OCI-LY3 (cell line): ENCODE data around the gene PGAP6.
"Not testable (repeated sequence)": the region's sequence is repeated elsewhere in the genome, so short reads cannot be mapped to it uniquely, and the experiment has no call there.

Source experiments
- H2AFZ ChIP-seq: fragments of 200-600, 300-600 bp; shearing (Covaris generic); 2 replicates; pipeline ENCODE4 v1.6.0; 2014; ENCODE audit warnings: antibody characterized with exemption, low read depth, low read length
- H3K27ac ChIP-seq: fragments of 200-600, 300-600 bp; sonication (generic); 2 replicates; pipeline ENCODE4 v1.5.1; 2014; ENCODE audit warnings: mild to moderate bottlenecking, low read length, moderate library complexity, mixed read lengths
- H3K27me3 ChIP-seq: fragments of 200-600, 300-600 bp; sonication (generic); 2 replicates; pipeline ENCODE4 v1.6.1; 2014; ENCODE audit warnings: low read depth, low read length, mixed read lengths
- H3K36me3 ChIP-seq: fragments of 200-600, 300-600 bp; sonication (generic); replicated peaks from 2 replicates; pipeline ENCODE3; 2014; ENCODE audit warnings: low read depth, low read length, mixed read lengths
- H3K4me1 ChIP-seq: fragments of 300-600, 200-600 bp; sonication (generic); 2 replicates; pipeline ENCODE4 v1.6.1; 2014; ENCODE audit warnings: low read length, mixed read lengths
- H3K4me2 ChIP-seq: fragments of 200-600, 300-600 bp; sonication (generic); 2 replicates; pipeline ENCODE4 v1.6.1; 2014; ENCODE audit warnings: low read length, mixed read lengths
- H3K4me3 ChIP-seq: fragments of 300-600, 200-600 bp; sonication (generic); 2 replicates; pipeline ENCODE4 v1.5.1; 2014; ENCODE audit warnings: antibody characterized with exemption, mild to moderate bottlenecking, low read length, moderate library complexity
- H3K79me2 ChIP-seq: fragments of 300-600, 200-600 bp; shearing (Covaris generic); 2 replicates; pipeline ENCODE4 v1.6.1; 2014; ENCODE audit warnings: mild to moderate bottlenecking, low read length, mixed read lengths
- H3K9ac ChIP-seq: fragments of 300-600, 200-600 bp; shearing (Covaris generic); 2 replicates; pipeline ENCODE4 v1.6.0; 2014; ENCODE audit warnings: mild to moderate bottlenecking, low read length, moderate library complexity
- H3K9me3 ChIP-seq: fragments of 200-600, 300-600 bp; shearing (Covaris generic); 2 replicates; pipeline ENCODE4 v1.6.1; 2014; ENCODE audit warnings: low read length, mixed read lengths; ENCODE audit not compliant: insufficient read depth
- H4K20me1 ChIP-seq: fragments of 200-600, 300-600 bp; sonication (generic); 2 replicates; pipeline ENCODE4 v1.6.1; 2016; ENCODE audit warnings: low read length, mixed read lengths; ENCODE audit not compliant: insufficient read depth
- CTCF ChIP-seq: fragments of 200-600, 300-600 bp; sonication (generic); IDR thresholded peaks from 2 replicates; pipeline ENCODE4 v1.5.1; 2014; ENCODE audit warnings: antibody characterized with exemption, low read length, low read depth
- EZH2phosphoT487 ChIP-seq: fragments of 200-600 bp; shearing (Covaris generic); IDR thresholded peaks from 2 replicates; pipeline ENCODE4 v1.6.1; 2018; ENCODE audit warnings: antibody characterized with exemption, mixed run types, low read depth

The PGAP6 gene

GRCh38 chr16:391885-392335, 10.1 kb upstream of the PGAP6 start:
- Histone ChIP-seq H3K9ac (no peak overlapping the region), H3K79me2 (peaks cover 7% of the 10 kb centered on the region; the same call in 1 of the 2 replicates), H4K20me1 (no peaks in the 10 kb centered on the region), H3K27me3 (no peaks in the 10 kb centered on the region), H3K4me2 (no peak overlapping the region), H3K36me3 (no peaks in the 10 kb centered on the region), H2AFZ (no peak overlapping the region), H3K4me1 (peaks cover 12% of the 10 kb centered on the region), H3K4me3 (no peak overlapping the region), H3K9me3 (no peaks in the 10 kb centered on the region), H3K27ac (no peak overlapping the region)
- TF ChIP-seq EZH2phosphoT487 (no peak), CTCF (peak; percentile 79)

GRCh38 chr16:389352-389751, 7.6 kb upstream of the PGAP6 start:
- no peak overlapping the region for H3K27ac ChIP-seq
- no peak overlapping the region for H3K4me2 ChIP-seq
- no peaks in the 10 kb centered on the region for H3K36me3 ChIP-seq
- no peak overlapping the region for H3K9ac ChIP-seq
- H3K4me1 ChIP-seq: no peaks in the 10 kb centered on the region
- no peaks in the 10 kb centered on the region for H3K27me3 ChIP-seq
- H3K4me3 ChIP-seq: no peak overlapping the region
- no peaks in the 10 kb centered on the region for H4K20me1 ChIP-seq
- no peak for TF ChIP-seq CTCF
- no peak for TF ChIP-seq EZH2phosphoT487
- no peaks in the 10 kb centered on the region for H3K9me3 ChIP-seq
- H3K79me2 ChIP-seq: no peaks in the 10 kb centered on the region
- no peak overlapping the region for H2AFZ ChIP-seq

- not testable (repeated sequence) for H3K79me2 ChIP-seq, H3K4me2 ChIP-seq, H3K27me3 ChIP-seq, H3K4me1 ChIP-seq, H3K4me3 ChIP-seq, H3K9ac ChIP-seq, H3K36me3 ChIP-seq, H3K27ac ChIP-seq, H4K20me1 ChIP-seq, H2AFZ ChIP-seq, H3K9me3 ChIP-seq
Measured at GRCh38 chr16:387761-388666, 6.2 kb upstream of the PGAP6 start.

GRCh38 chr16:386641-387156, 4.9 kb upstream of the PGAP6 start:
- no peak overlapping the region for H3K27ac ChIP-seq
- no peak overlapping the region for H3K4me2 ChIP-seq
- no peaks in the 10 kb centered on the region for H3K36me3 ChIP-seq
- no peak overlapping the region for H3K9ac ChIP-seq
- TF ChIP-seq EZH2phosphoT487 (no peak), CTCF (no peak)
- H3K79me2 ChIP-seq: no peaks in the 10 kb centered on the region
- H4K20me1 ChIP-seq: no peaks in the 10 kb centered on the region
- H3K4me1 ChIP-seq: peaks cover 11% of the 10 kb centered on the region
- H3K27me3 ChIP-seq: no peaks in the 10 kb centered on the region
- H3K9me3 ChIP-seq: no peaks in the 10 kb centered on the region
- no peak overlapping the region for H2AFZ ChIP-seq
- H3K4me3 ChIP-seq: no peak overlapping the region
